BLaER1 treated with 17β-estradiol and CSF1 and Interleukin-3, amounts not matched to agents 10 nM and 100 nM (cell line): Measurements from ENCODE around the gene ZNF516.

Experiments used
- H3K27ac ChIP-seq, 11 experiments: shearing (Covaris generic); formaldehyde crosslinking; 2 replicates each; pipeline ENCODE4 v1.8.1; 2022
- H3K27me3 ChIP-seq, 11 experiments: shearing (Covaris generic); formaldehyde crosslinking; 2 replicates each; pipeline ENCODE4 v1.8.1; 2022
- H3K36me3 ChIP-seq, 11 experiments: shearing (Covaris generic); formaldehyde crosslinking; 2 replicates each; pipeline ENCODE4 v1.8.1; 2022
- H3K4me1 ChIP-seq, 10 experiments: shearing (Covaris generic); formaldehyde crosslinking; 2 replicates each; pipeline ENCODE4 v1.8.1; 2022
- H3K4me2 ChIP-seq, 11 experiments: shearing (Covaris generic); formaldehyde crosslinking; 2 replicates each; pipeline ENCODE4 v1.8.1; 2022
- H3K4me3 ChIP-seq, 10 experiments: shearing (Covaris generic); formaldehyde crosslinking; 2 replicates each; pipeline ENCODE4 v1.8.1; 2022
- H3K9ac ChIP-seq, 11 experiments: shearing (Covaris generic); formaldehyde crosslinking; 2 replicates each; pipeline ENCODE4 v1.8.1; 2022
- H3K9me3 ChIP-seq, 11 experiments: shearing (Covaris generic); formaldehyde crosslinking; replicated peaks in 1 of 11; 2 replicates each; pipeline ENCODE4 v1.8.1; 2022
- H4K20me1 ChIP-seq, 11 experiments: shearing (Covaris generic); formaldehyde crosslinking; 2 replicates each; pipeline ENCODE4 v1.8.1; 2022
- Cebpa-rat ChIP-seq, 11 experiments: shearing (Covaris generic); IDR thresholded peaks; 2 replicates each; pipeline ENCODE4 v1.8.1; 2022

ZNF516 gene

DNA sequence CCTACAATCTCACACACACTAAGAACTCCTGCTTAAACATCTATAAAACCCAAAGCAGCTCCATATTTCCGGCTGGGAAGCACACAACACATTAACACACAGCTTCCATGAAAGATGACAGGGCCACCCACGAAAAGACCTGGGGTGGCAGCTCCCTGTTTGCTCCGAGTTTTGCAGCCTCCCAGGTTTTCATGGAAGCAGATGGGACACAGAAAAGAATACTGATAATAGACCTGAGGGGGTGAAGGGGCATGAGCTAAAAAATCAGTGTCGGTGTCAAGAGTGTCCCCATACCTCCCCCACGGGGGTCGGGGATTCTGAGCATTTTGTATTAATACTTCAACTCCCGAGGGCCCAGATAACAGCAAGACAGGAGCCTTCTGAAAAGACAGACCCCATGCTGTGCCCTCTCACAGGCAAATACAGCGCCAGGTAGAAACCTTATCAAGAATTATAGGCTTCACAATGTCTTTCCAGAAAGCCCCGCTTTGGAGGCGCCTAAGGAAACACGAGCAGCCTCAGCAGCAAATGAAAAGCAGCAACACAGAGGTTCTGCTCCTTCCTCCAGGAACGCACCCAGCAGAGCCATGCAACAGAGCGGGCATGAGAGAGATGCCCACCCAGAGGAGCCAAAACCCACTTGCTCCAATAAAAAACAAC is 50.5 kb downstream of the ZNF516 start:
- Histone ChIP-seq H3K27me3 (no peaks in the 10 kb centered on the region), H3K4me3 (no peak overlapping the region), H3K36me3 (peaks cover 42 to 58% (median 50%) of the 10 kb centered on the region in 11 experiments), H3K4me2 (peak overlapping the region; percentile 44 to 98 (median 61)), H3K27ac (peak overlapping the region in 6 of 11 experiments; percentile 1 to 72 (median 26); a peak in 8 of 22 replicates), H3K9me3 (peaks cover 0 to 13% (median 0%) of the 10 kb centered on the region in 11 experiments; a peak in 3 of 22 replicates), H4K20me1 (peaks cover 22 to 100% (median 50%) of the 10 kb centered on the region in 11 experiments; a peak in 20 of 22 replicates), H3K9ac (peak overlapping the region in 7 of 11 experiments; percentile 15 to 47 (median 25); a peak in 7 of 22 replicates), H3K4me1 (peaks cover 50 to 63% (median 60%) of the 10 kb centered on the region in 10 experiments)
- TF ChIP-seq Cebpa-rat (IDR thresholded peaks at IDR 0.05) = no peak

DNA sequence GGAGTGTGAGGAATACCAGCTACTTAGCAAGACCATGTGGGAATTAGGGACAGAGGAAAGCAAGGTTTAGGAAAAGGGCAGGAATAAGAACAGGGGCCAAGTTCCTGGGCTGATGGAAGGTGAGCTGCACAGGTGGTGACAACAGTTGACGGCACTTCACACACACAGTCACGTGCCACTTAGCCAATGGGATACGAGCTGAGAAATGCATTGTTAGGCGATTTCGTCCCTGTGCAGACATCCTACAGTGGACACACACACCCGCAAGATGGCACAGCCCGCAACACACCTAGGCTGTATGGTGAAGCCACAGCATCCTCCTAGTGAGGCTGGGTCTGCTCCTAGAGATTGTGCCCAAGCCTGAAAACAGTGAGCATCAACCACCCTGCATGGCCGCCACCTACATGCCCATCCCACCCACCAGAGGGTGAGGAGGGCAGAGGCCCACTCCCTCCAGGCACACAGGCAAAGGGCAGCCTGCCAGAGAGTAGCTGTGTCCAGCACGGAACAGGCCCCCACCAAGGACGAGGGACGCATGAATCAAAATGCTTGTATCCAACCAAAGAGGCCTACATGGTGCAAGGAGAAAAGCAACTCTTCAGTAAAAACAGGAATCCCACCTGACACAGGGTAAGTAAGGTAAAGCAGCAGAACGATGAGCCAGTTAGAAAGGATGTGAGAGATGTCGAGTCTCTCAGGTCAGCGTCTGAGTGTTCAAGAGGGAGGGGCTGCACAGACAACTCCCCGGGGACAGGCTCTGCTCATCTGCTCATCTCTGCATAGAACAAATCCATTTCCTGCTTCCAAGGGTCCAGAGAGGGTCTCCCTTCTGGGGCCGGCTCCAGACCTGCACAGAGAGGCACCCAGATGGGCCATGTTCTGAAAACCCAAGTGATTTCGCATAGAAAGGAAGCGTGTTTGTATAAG is 51.3 kb downstream of the ZNF516 start:
- Histone ChIP-seq H3K27me3 (no peaks in the 10 kb centered on the region), H3K4me3 (no peak overlapping the region), H3K4me1 (peaks cover 42 to 55% (median 52%) of the 10 kb centered on the region in 10 experiments), H3K9me3 (peaks cover 0 to 9% (median 0%) of the 10 kb centered on the region in 11 experiments; a peak in 3 of 22 replicates), H3K9ac (peak overlapping the region in 4 of 11 experiments; percentile 18 to 47 (median 30); a peak in 3 of 22 replicates), H3K36me3 (peaks cover 45 to 65% (median 58%) of the 10 kb centered on the region in 11 experiments), H3K4me2 (peak overlapping the region; percentile 44 to 98 (median 61)), H4K20me1 (peaks cover 26 to 100% (median 54%) of the 10 kb centered on the region in 11 experiments; a peak in 20 of 22 replicates), H3K27ac (peak overlapping the region in 6 of 11 experiments; percentile 1 to 72 (median 26); a peak in 6 of 22 replicates)
- TF ChIP-seq Cebpa-rat (IDR thresholded peaks at IDR 0.05) = no peak

DNA sequence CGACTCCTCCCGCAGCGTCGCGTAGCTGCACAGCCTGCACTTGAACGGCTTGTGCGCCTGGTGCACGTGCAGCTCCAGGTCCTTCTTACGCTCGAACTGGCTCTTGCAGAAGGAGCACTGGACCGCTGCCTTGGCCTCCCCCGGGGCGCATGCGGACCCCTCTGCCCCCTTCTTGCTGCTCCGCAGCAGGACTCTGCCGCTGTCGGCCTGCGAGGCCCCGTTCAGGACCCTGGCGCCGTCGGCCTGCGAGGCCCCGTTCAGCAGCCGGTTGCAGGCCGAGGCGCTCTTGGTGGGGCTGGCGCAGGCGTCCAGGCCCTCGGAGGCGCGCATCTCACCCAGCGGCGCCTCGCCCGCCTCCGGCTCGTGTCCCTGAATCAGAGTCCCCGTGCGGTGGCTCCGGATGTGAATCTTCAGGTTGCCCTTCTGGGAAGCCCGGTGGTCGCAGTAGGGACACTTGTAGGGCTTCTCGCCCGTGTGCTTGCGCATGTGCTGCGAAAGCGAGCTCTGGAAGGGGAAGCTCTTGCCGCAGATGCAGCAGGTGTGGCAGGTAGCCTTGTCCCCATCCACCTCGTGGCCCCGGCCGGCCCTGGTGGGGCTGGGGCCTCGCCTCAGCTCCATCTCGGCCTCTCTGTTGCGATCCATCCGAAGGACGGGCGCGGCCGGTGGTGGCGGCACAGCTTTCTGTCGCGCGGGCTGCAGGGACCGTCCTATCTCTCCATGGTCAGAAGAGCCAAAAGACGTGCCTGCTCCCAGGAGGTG is 52.5 kb downstream of the ZNF516 start:
- Histone ChIP-seq H3K36me3 (peaks cover 54 to 76% (median 69%) of the 10 kb centered on the region in 11 experiments), H3K4me2 (no peak overlapping the region), H3K9ac (no peak overlapping the region), H3K9me3 (peaks cover 0 to 5% (median 0%) of the 10 kb centered on the region in 11 experiments; a peak in 2 of 22 replicates), H3K27ac (no peak overlapping the region), H3K4me1 (peaks cover 34 to 43% (median 41%) of the 10 kb centered on the region in 10 experiments), H3K27me3 (no peaks in the 10 kb centered on the region), H4K20me1 (peaks cover 37 to 100% (median 63%) of the 10 kb centered on the region in 11 experiments; a peak in 20 of 22 replicates), H3K4me3 (no peak overlapping the region)
- TF ChIP-seq Cebpa-rat (IDR thresholded peaks at IDR 0.05) = no peak

DNA sequence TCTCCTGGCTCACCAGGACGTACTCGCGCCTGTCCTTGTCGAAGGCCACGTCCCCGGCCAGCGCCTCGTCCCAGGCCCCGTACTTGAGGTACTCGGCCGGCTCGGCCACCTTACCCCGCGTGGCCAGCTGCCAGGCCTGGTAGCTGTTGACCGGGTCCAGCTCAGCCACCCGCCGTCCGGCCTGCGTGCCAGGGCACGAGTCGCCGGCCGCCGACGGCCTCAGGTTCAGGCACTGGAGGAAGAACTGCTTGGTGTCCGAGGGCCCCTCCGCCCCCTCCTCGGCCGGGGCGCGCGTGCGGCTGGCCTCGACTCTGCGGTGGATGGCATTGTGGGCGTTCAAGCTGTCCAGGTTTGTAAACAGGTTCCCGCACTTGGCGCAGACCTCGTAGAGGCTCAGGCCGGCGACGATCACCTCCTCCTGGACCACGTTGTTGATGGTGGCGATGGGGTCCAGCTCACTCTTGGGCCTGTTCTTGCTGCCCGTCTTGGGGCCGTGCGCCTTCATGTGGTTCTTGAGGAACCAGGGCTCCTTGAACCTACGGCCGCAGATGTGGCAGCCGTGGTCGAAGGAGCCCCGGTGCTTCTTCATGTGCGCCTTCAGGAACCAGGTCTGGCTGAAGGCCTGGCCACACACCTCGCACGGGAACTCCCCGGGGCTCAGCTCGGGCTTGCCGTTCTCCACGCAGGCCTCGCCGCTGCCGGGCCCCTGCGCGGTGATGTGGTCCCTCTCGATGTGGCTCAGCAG is 53.2 kb downstream of the ZNF516 start:
- no peaks in the 10 kb centered on the region for H3K27me3 ChIP-seq
- H3K4me3 ChIP-seq = no peak overlapping the region
- H4K20me1 ChIP-seq = peaks cover 37 to 100% (median 70%) of the 10 kb centered on the region in 11 experiments; a peak in 20 of 22 replicates
- H3K36me3 ChIP-seq = peaks cover 59 to 75% (median 70%) of the 10 kb centered on the region in 11 experiments
- no peak overlapping the region for H3K9ac ChIP-seq
- TF ChIP-seq Cebpa-rat (IDR thresholded peaks at IDR 0.05) = no peak
- no peak overlapping the region for H3K4me2 ChIP-seq
- H3K4me1 ChIP-seq = peaks cover 32 to 36% (median 34%) of the 10 kb centered on the region in 10 experiments
- H3K9me3 ChIP-seq = no peaks in the 10 kb centered on the region
- H3K27ac ChIP-seq = no peak overlapping the region

DNA sequence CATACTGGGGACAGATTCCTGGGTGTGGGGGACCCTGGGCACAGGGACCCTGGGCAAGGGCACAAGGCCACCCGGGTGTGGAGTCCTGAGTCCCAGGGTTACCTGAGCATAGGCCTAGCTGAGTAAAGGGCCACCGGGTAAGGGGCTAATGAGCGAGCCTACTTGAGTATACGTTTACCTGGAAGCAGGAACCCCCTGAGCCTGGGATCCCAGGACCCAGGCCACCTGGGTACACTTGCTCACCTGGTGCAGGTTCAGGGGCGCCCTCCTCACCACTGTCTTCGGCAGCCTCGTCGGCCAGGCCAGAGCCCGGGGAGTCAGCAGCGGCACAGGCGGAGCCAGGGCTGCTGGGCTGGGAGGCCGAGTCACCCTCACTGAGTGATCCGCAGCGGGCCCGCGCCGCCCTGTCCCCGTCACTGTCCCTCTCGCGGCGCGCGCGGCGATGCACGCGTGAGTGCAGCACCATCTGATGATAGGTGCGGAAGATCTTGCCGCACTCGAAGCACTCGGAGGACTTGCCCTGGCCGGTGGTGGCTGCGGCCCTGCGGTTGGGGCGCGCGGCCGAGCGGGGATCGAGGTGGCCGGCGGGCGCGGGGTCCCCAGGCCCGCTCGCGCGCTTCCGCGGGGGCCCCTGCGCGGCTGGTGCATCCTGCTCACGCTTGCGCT is 53.9 kb downstream of the ZNF516 start:
- H4K20me1 ChIP-seq = peaks cover 43 to 100% (median 72%) of the 10 kb centered on the region in 11 experiments; a peak in 20 of 22 replicates
- no peak overlapping the region for H3K27ac ChIP-seq
- peaks cover 25 to 29% (median 27%) of the 10 kb centered on the region in 10 experiments for H3K4me1 ChIP-seq
- H3K36me3 ChIP-seq = peaks cover 66 to 81% (median 78%) of the 10 kb centered on the region in 11 experiments
- TF ChIP-seq Cebpa-rat (IDR thresholded peaks at IDR 0.05) = no peak
- no peak overlapping the region for H3K4me2 ChIP-seq
- no peak overlapping the region for H3K4me3 ChIP-seq
- H3K9ac ChIP-seq = no peak overlapping the region
- no peaks in the 10 kb centered on the region for H3K9me3 ChIP-seq
- H3K27me3 ChIP-seq = no peaks in the 10 kb centered on the region

DNA sequence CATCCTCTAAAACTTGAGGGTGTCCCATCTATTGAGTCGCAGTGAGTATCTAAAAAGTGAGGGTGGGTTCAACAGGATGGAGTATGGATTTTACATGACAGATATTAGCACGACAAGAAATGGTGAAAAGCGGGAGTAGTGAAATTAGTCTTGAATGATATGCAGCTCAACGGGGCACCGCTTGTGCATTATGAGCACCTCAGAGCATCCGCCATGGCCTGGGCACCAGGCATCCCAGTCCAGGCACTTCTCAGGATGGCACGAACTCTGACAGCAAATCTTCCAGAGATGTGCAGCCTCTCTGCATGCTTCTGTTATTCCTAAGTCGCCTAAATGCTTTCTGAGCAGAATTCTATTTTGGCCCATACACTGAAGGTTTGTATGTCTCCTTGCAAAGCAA is 57.1 kb downstream of the ZNF516 start:
- H3K27ac ChIP-seq = no peak overlapping the region
- no peaks in the 10 kb centered on the region for H3K27me3 ChIP-seq
- H4K20me1 ChIP-seq = peaks cover 38 to 100% (median 75%) of the 10 kb centered on the region in 11 experiments; a peak in 20 of 22 replicates
- H3K4me1 ChIP-seq = no peaks in the 10 kb centered on the region
- peaks cover 0 to 12% (median 0%) of the 10 kb centered on the region in 11 experiments; a peak in 2 of 22 replicates for H3K9me3 ChIP-seq
- no peak overlapping the region for H3K4me2 ChIP-seq
- no peak for TF ChIP-seq Cebpa-rat (IDR thresholded peaks at IDR 0.05)
- H3K36me3 ChIP-seq = peaks cover 92 to 100% (median 98%) of the 10 kb centered on the region in 11 experiments
- H3K9ac ChIP-seq = no peak overlapping the region
- H3K4me3 ChIP-seq = no peak overlapping the region

DNA sequence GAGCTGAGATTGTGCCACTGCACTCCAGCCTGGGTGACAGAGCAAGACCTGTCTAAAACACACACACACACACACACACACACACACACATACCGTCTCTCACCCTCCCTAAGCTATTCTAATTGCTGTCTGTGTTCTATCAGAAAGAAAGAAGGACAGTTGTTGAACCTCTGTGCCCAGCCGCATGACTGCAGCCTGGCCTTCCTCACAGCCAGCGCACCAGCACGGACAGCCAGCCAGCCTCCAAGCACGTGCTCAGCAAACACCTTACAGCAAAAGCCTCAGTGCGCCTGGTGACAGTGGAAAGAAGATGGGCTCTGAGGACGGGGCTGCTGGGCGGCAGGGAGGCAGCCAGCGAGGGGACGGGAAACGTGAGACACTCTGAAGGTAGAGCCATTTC is 58.0 kb downstream of the ZNF516 start:
- no peak overlapping the region for H3K9ac ChIP-seq
- no peak overlapping the region for H3K27ac ChIP-seq
- no peaks in the 10 kb centered on the region for H3K4me1 ChIP-seq
- H3K36me3 ChIP-seq = peaks cover 92 to 100% (median 98%) of the 10 kb centered on the region in 11 experiments
- peaks cover 47 to 100% (median 76%) of the 10 kb centered on the region in 11 experiments for H4K20me1 ChIP-seq
- no peak for TF ChIP-seq Cebpa-rat (IDR thresholded peaks at IDR 0.05)
- H3K4me2 ChIP-seq = no peak overlapping the region
- H3K4me3 ChIP-seq = no peak overlapping the region
- H3K9me3 ChIP-seq = peaks cover 0 to 17% (median 4%) of the 10 kb centered on the region in 11 experiments; a peak in 4 of 22 replicates
- no peaks in the 10 kb centered on the region for H3K27me3 ChIP-seq
